ENCODE measurements around the gene MPPED2. TPM values are rescaled to one million over a fixed set of nuclear protein-coding genes. Genes with fewer than 3 reads are reported as not detected.

The MPPED2 gene
- total and polyA plus RNA-seq, 4 donors = 7.1 to 20.4 (median 7.9) TPM

DNA sequence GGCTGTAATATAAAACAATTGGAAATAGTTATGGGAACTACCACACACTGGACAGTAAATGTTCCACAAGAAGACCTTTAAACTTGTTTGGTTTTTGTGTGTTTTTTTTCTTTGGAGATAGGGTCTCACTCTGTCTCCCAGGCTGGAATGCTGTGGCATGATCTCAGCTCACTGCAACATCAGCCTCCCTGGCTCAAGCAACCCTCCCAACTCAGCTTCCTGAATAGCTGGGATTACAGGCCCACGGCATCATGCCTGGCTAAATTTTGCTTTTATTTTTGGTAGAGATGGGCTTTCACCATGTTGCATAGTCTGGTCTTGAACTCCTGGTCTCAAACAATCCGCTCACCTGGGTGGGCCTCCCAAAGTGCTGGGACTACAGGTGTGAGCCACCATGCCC lies 121.0 kb downstream of the MPPED2 start:
- intact Hi-C loops (cut with DNase I) = no loop called here
- 29 to 35% methylated on average over 2 of the region's 2 CpGs for WGBS, 2 donors
- Histone ChIP-seq H3K27ac (ENCODE audit: low read depth in 1 of 2, low read length in 2 of 2) (peak overlapping the region; percentile 64 to 87), H3K27me3 (ENCODE audit: control insufficient read depth in 1 of 2, insufficient read depth in 2 of 2, low read length in 1 of 2) (no peaks in the 10 kb centered on the region), H3K4me1 (ENCODE audit: control insufficient read depth in 1 of 2, insufficient read depth in 2 of 2, low read length in 2 of 2) (peaks cover 9 to 22% of the 10 kb centered on the region in 2 donors), H3K36me3 (ENCODE audit: control insufficient read depth in 1 of 2, insufficient read depth in 2 of 2, low read length in 1 of 2) (no peaks in the 10 kb centered on the region), H3K4me3 (ENCODE audit: low read length in 2 of 2) (no peak overlapping the region), H3K9me3 (ENCODE audit: control insufficient read depth, low read length) (no peaks in the 10 kb centered on the region)
- peak; percentile 30 for ATAC-seq (ENCODE audit: low FRiP score)
- no peak for DNase-seq

- no peaks in the 10 kb centered on the region for H3K9me3 ChIP-seq (ENCODE audit: control insufficient read depth, low read length)
- H3K36me3 ChIP-seq (ENCODE audit: control insufficient read depth in 1 of 2, insufficient read depth in 2 of 2, low read length in 1 of 2) = no peaks in the 10 kb centered on the region
- WGBS, 2 donors = 78 to 98% methylated on average over 2 of the region's 2 CpGs
- H3K27ac ChIP-seq (ENCODE audit: low read depth in 1 of 2, low read length in 2 of 2) = peak overlapping the region; percentile 18 to 85
- H3K4me3 ChIP-seq (ENCODE audit: low read length in 2 of 2) = no peak overlapping the region
- intact Hi-C loops (cut with DNase I) = no loop called here
- DNase-seq (no peak), ATAC-seq (ENCODE audit: low FRiP score) (no peak)
- H3K4me1 ChIP-seq (ENCODE audit: control insufficient read depth in 1 of 2, insufficient read depth in 2 of 2, low read length in 2 of 2) = peaks cover 12 to 20% of the 10 kb centered on the region in 2 donors
- no peaks in the 10 kb centered on the region for H3K27me3 ChIP-seq (ENCODE audit: control insufficient read depth in 1 of 2, insufficient read depth in 2 of 2, low read length in 1 of 2)
These were observed 122.9 kb downstream of the MPPED2 start for GRCh38 chr11:30463266-30463665.

DNA sequence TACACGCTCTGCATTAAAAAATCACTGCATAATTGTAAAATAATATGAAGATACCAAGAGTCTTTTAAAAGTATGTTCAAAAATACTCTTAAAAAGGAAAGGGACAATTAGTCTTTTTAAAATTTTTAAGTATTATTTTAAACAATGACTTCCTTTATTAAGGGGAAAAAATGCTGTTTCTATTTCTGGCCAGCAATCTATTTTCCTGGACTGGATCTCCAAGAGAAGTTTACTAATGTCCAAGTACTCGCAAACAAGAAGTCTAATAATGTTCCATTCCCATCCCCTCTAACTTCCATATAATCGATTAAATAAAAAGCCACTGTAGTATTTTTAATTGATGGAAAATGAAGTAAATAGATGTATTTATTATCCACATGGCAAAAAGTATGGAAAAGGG lies 123.7 kb downstream of the MPPED2 start:
- Histone ChIP-seq H3K27ac (ENCODE audit: low read depth in 1 of 2, low read length in 2 of 2) (peak overlapping the region; percentile 40 to 82), H3K4me1 (ENCODE audit: control insufficient read depth in 1 of 2, insufficient read depth in 2 of 2, low read length in 2 of 2) (peaks cover 15 to 19% of the 10 kb centered on the region in 2 donors), H3K9me3 (ENCODE audit: control insufficient read depth, low read length) (no peaks in the 10 kb centered on the region), H3K27me3 (ENCODE audit: control insufficient read depth in 1 of 2, insufficient read depth in 2 of 2, low read length in 1 of 2) (no peaks in the 10 kb centered on the region), H3K36me3 (ENCODE audit: control insufficient read depth in 1 of 2, insufficient read depth in 2 of 2, low read length in 1 of 2) (no peaks in the 10 kb centered on the region), H3K4me3 (ENCODE audit: low read length in 2 of 2) (no peak overlapping the region)
- ATAC-seq (ENCODE audit: low FRiP score) = no peak
- intact Hi-C loops (cut with DNase I) = no loop called here
- WGBS, 2 donors = 21 to 26% methylated on average over 3 of the region's 3 CpGs
- DNase-seq = no peak

GRCh38 chr11:30459821-30460220 lies 126.3 kb downstream of the MPPED2 start:
- 11 to 18% methylated on average over 3 of the region's 3 CpGs for WGBS, 2 donors
- Histone ChIP-seq H3K9me3 (ENCODE audit: control insufficient read depth, low read length) (no peaks in the 10 kb centered on the region), H3K27ac (ENCODE audit: low read depth in 1 of 2, low read length in 2 of 2) (peak overlapping the region; percentile 48 to 60), H3K4me1 (ENCODE audit: control insufficient read depth in 1 of 2, insufficient read depth in 2 of 2, low read length in 2 of 2) (peaks cover 12 to 17% of the 10 kb centered on the region in 2 donors), H3K4me3 (ENCODE audit: low read length in 2 of 2) (no peak overlapping the region), H3K27me3 (ENCODE audit: control insufficient read depth in 1 of 2, insufficient read depth in 2 of 2, low read length in 1 of 2) (no peaks in the 10 kb centered on the region), H3K36me3 (ENCODE audit: control insufficient read depth in 1 of 2, insufficient read depth in 2 of 2, low read length in 1 of 2) (no peaks in the 10 kb centered on the region)
- intact Hi-C loops (cut with DNase I) = no loop called here
- no peak for ATAC-seq (ENCODE audit: low FRiP score)
- no peak for DNase-seq

- Histone ChIP-seq H3K27me3 (ENCODE audit: control insufficient read depth in 1 of 2, insufficient read depth in 2 of 2, low read length in 1 of 2) (no peaks in the 10 kb centered on the region), H3K27ac (ENCODE audit: low read depth in 1 of 2, low read length in 2 of 2) (peak overlapping the region in 1 of 2 donors; percentile 60), H3K9me3 (ENCODE audit: control insufficient read depth, low read length) (no peaks in the 10 kb centered on the region), H3K36me3 (ENCODE audit: control insufficient read depth in 1 of 2, insufficient read depth in 2 of 2, low read length in 1 of 2) (no peaks in the 10 kb centered on the region), H3K4me1 (ENCODE audit: control insufficient read depth in 1 of 2, insufficient read depth in 2 of 2, low read length in 2 of 2) (peaks cover 12 to 18% of the 10 kb centered on the region in 2 donors), H3K4me3 (ENCODE audit: low read length in 2 of 2) (no peak overlapping the region)
- ATAC-seq (ENCODE audit: low FRiP score) (no peak), DNase-seq (no peak)
- WGBS, 2 donors = 94 to 95% methylated on average over 3 of the region's 3 CpGs
- intact Hi-C loops (cut with DNase I) = no loop called here
These were observed 126.8 kb downstream of the MPPED2 start for GRCh38 chr11:30459306-30459705.

DNA sequence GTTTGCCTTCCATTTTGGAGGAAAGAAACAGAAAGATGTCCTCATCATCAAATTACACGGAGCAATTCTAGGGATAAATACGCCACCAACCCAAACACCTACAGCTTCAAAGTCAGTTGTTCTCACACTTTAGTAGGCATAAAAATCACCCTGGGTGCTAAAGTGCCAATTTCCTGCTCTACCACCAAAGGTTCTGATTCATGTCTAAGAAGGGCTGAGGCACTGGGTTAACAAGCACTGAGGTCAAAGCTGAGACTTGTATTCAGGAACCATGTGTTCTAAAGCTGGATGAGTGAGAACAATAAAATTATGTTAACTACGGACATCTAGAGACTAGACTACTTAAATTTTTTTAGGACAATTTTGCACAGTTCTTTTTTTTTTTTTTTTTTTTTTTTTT lies 127.6 kb downstream of the MPPED2 start:
- Histone ChIP-seq H3K36me3 (ENCODE audit: control insufficient read depth in 1 of 2, insufficient read depth in 2 of 2, low read length in 1 of 2) (no peaks in the 10 kb centered on the region), H3K4me1 (ENCODE audit: control insufficient read depth in 1 of 2, insufficient read depth in 2 of 2, low read length in 2 of 2) (peaks cover 12 to 16% of the 10 kb centered on the region in 2 donors), H3K9me3 (ENCODE audit: control insufficient read depth, low read length) (no peaks in the 10 kb centered on the region), H3K27ac (ENCODE audit: low read depth in 1 of 2, low read length in 2 of 2) (no peak overlapping the region), H3K4me3 (ENCODE audit: low read length in 2 of 2) (no peak overlapping the region), H3K27me3 (ENCODE audit: control insufficient read depth in 1 of 2, insufficient read depth in 2 of 2, low read length in 1 of 2) (no peaks in the 10 kb centered on the region)
- 97% methylated on average over 3 of the region's 3 CpGs for WGBS, 2 donors
- ATAC-seq (ENCODE audit: low FRiP score) (no peak), DNase-seq (no peak)
- intact Hi-C loops (cut with DNase I) = no loop called here

DNA sequence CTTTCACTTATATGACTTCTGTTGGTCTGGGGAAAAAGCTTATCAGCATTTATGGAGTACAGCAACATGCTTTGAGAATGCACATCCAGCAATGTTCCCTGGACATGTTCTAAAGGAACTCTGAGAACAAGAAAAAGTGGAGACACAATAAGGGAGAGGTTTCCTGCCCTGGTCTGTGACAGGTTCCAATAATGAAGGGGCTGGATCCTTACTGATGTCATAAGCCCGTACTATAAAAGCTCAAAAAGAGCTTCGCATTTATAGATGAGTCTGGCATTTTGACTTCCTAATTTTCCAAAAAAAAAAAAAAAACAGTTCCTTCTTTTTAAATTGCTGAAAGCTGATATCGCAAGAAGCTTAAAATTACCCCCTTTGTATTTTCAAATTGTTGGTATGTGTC lies 129.1 kb downstream of the MPPED2 start:
- no peak for DNase-seq
- no peak overlapping the region for H3K27ac ChIP-seq (ENCODE audit: low read depth in 1 of 2, low read length in 2 of 2)
- H3K9me3 ChIP-seq (ENCODE audit: control insufficient read depth, low read length) = no peaks in the 10 kb centered on the region
- intact Hi-C loops (cut with DNase I) = no loop called here
- peaks cover 15% of the 10 kb centered on the region in 2 donors for H3K4me1 ChIP-seq (ENCODE audit: control insufficient read depth in 1 of 2, insufficient read depth in 2 of 2, low read length in 2 of 2)
- ATAC-seq (ENCODE audit: low FRiP score) = no peak
- no peaks in the 10 kb centered on the region for H3K36me3 ChIP-seq (ENCODE audit: control insufficient read depth in 1 of 2, insufficient read depth in 2 of 2, low read length in 1 of 2)
- H3K4me3 ChIP-seq (ENCODE audit: low read length in 2 of 2) = no peak overlapping the region
- H3K27me3 ChIP-seq (ENCODE audit: control insufficient read depth in 1 of 2, insufficient read depth in 2 of 2, low read length in 1 of 2) = no peaks in the 10 kb centered on the region
- WGBS, 2 donors = 88 to 89% methylated on average over 3 of the region's 3 CpGs

- ATAC-seq (ENCODE audit: low FRiP score) (no peak), DNase-seq (no peak)
- Histone ChIP-seq H3K36me3 (ENCODE audit: control insufficient read depth in 1 of 2, insufficient read depth in 2 of 2, low read length in 1 of 2) (no peaks in the 10 kb centered on the region), H3K27ac (ENCODE audit: low read depth in 1 of 2, low read length in 2 of 2) (peak overlapping the region in 1 of 2 donors; percentile 57), H3K9me3 (ENCODE audit: control insufficient read depth, low read length) (no peaks in the 10 kb centered on the region), H3K27me3 (ENCODE audit: control insufficient read depth in 1 of 2, insufficient read depth in 2 of 2, low read length in 1 of 2) (no peaks in the 10 kb centered on the region), H3K4me3 (ENCODE audit: low read length in 2 of 2) (no peak overlapping the region), H3K4me1 (ENCODE audit: control insufficient read depth in 1 of 2, insufficient read depth in 2 of 2, low read length in 2 of 2) (peaks cover 8 to 10% of the 10 kb centered on the region in 2 donors)
- intact Hi-C loops (cut with DNase I) = no loop called here
- 50 to 59% methylated on average over 2 of the region's 2 CpGs for whole genome bisulfite sequencing, 2 donors
These were observed 131.1 kb downstream of the MPPED2 start for GRCh38 chr11:30455025-30455424.

GRCh38 chr11:30454541-30454940 lies 131.6 kb downstream of the MPPED2 start:
- ATAC-seq (ENCODE audit: low FRiP score) (no peak), DNase-seq (no peak)
- H3K27ac ChIP-seq (ENCODE audit: low read depth in 1 of 2, low read length in 2 of 2) = no peak overlapping the region
- peaks cover 5 to 8% of the 10 kb centered on the region in 2 donors for H3K4me1 ChIP-seq (ENCODE audit: control insufficient read depth in 1 of 2, insufficient read depth in 2 of 2, low read length in 2 of 2)
- H3K27me3 ChIP-seq (ENCODE audit: control insufficient read depth in 1 of 2, insufficient read depth in 2 of 2, low read length in 1 of 2) = no peaks in the 10 kb centered on the region
- 76 to 79% methylated on average over 2 of the region's 2 CpGs for WGBS, 2 donors
- no peak overlapping the region for H3K4me3 ChIP-seq (ENCODE audit: low read length in 2 of 2)
- no peaks in the 10 kb centered on the region for H3K9me3 ChIP-seq (ENCODE audit: control insufficient read depth, low read length)
- H3K36me3 ChIP-seq (ENCODE audit: control insufficient read depth in 1 of 2, insufficient read depth in 2 of 2, low read length in 1 of 2) = no peaks in the 10 kb centered on the region
- intact Hi-C loops (cut with DNase I) = no loop called here

Data from aorta (tissue), 5 donors.